Measurements from ENCODE around the gene SMIM38.

SMIM38 gene

GRCh38 chr11:69157156-69157821 is 1.6 kb downstream of the SMIM38 start:
- no peak overlapping the region for H3K9ac ChIP-seq (ENCODE audit: insufficient read length)
- DNase-seq (ENCODE audit: low read depth, low spot score), result no peak
- TF ChIP-seq FOXP2 (optimal IDR thresholded peaks at IDR 0.05; ENCODE audit: control extremely low read depth, extremely low read length, insufficient read depth) (no peak), POLR2AphosphoS5 (IDR thresholded peaks at IDR 0.05; ENCODE audit: borderline replicate concordance, low read depth, low read length) (no peak), EZH2 (IDR thresholded peaks at IDR 0.05) (no peak)
- H3K27ac ChIP-seq, result no peak overlapping the region
- no peaks in the 10 kb centered on the region for H3K36me3 ChIP-seq (ENCODE audit: insufficient read depth, low read length)
- H3K4me3 ChIP-seq, result no peak overlapping the region
- no peaks in the 10 kb centered on the region for H3K9me3 ChIP-seq (ENCODE audit: low read depth, low read length)

GRCh38 chr11:69157822-69158231 is 2.1 kb downstream of the SMIM38 start:
- no peak for TF ChIP-seq POLR2AphosphoS5 (IDR thresholded peaks at IDR 0.05; ENCODE audit: borderline replicate concordance, low read depth, low read length)
- H3K9ac ChIP-seq (ENCODE audit: insufficient read length), result no peak overlapping the region

GRCh38 chr11:69158301-69159149 is 2.8 kb downstream of the SMIM38 start:
- no peaks in the 10 kb centered on the region for H3K36me3 ChIP-seq (ENCODE audit: insufficient read depth, low read length)
- H3K4me3 ChIP-seq, result no peak overlapping the region
- H3K27ac ChIP-seq, result no peak overlapping the region
- no peak overlapping the region for H3K9ac ChIP-seq (ENCODE audit: insufficient read length)
- no peaks in the 10 kb centered on the region for H3K9me3 ChIP-seq (ENCODE audit: low read depth, low read length)
- no peak for DNase-seq (ENCODE audit: low read depth, low spot score)
- no peak for TF ChIP-seq FOXP2 (optimal IDR thresholded peaks at IDR 0.05; ENCODE audit: control extremely low read depth, extremely low read length, insufficient read depth)
- TF ChIP-seq EZH2 (IDR thresholded peaks at IDR 0.05), result no peak
- TF ChIP-seq POLR2AphosphoS5 (IDR thresholded peaks at IDR 0.05; ENCODE audit: borderline replicate concordance, low read depth, low read length), result no peak

More at GRCh38 chr11:69157822-69158231, 2.1 kb downstream of the SMIM38 start:
- H3K36me3 ChIP-seq (ENCODE audit: insufficient read depth, low read length), result no peaks in the 10 kb centered on the region
- H3K27ac ChIP-seq, result no peak overlapping the region
- DNase-seq (ENCODE audit: low read depth, low spot score), result no peak
- no peak overlapping the region for H3K4me3 ChIP-seq
- H3K9me3 ChIP-seq (ENCODE audit: low read depth, low read length), result no peaks in the 10 kb centered on the region

GRCh38 chr11:69159150-69159852 is 3.6 kb downstream of the SMIM38 start:
- DNase-seq (ENCODE audit: low read depth, low spot score), result no peak
- Histone ChIP-seq H3K36me3 (ENCODE audit: insufficient read depth, low read length) (no peaks in the 10 kb centered on the region), H3K9ac (ENCODE audit: insufficient read length) (no peak overlapping the region), H3K9me3 (ENCODE audit: low read depth, low read length) (no peaks in the 10 kb centered on the region), H3K4me3 (no peak overlapping the region), H3K27ac (no peak overlapping the region)
- TF ChIP-seq POLR2AphosphoS5 (IDR thresholded peaks at IDR 0.05; ENCODE audit: borderline replicate concordance, low read depth, low read length) (no peak), EZH2 (IDR thresholded peaks at IDR 0.05) (no peak), FOXP2 (optimal IDR thresholded peaks at IDR 0.05; ENCODE audit: control extremely low read depth, extremely low read length, insufficient read depth) (no peak)

GRCh38 chr11:69160296-69161116 is 4.8 kb downstream of the SMIM38 start:
- Histone ChIP-seq H3K4me3 (no peak overlapping the region), H3K27ac (no peak overlapping the region), H3K9me3 (ENCODE audit: low read depth, low read length) (no peaks in the 10 kb centered on the region), H3K9ac (ENCODE audit: insufficient read length) (no peak overlapping the region), H3K36me3 (ENCODE audit: insufficient read depth, low read length) (no peaks in the 10 kb centered on the region)
- TF ChIP-seq EZH2 (IDR thresholded peaks at IDR 0.05) (no peak), POLR2AphosphoS5 (IDR thresholded peaks at IDR 0.05; ENCODE audit: borderline replicate concordance, low read depth, low read length) (no peak), FOXP2 (optimal IDR thresholded peaks at IDR 0.05; ENCODE audit: control extremely low read depth, extremely low read length, insufficient read depth) (no peak)
- no peak for DNase-seq (ENCODE audit: low read depth, low spot score)

- DNase-seq (ENCODE audit: low read depth, low spot score), result no peak
- Histone ChIP-seq H3K4me3 (no peak overlapping the region), H3K27ac (no peak overlapping the region), H3K9me3 (ENCODE audit: low read depth, low read length) (no peaks in the 10 kb centered on the region), H3K36me3 (ENCODE audit: insufficient read depth, low read length) (no peaks in the 10 kb centered on the region), H3K9ac (ENCODE audit: insufficient read length) (no peak overlapping the region)
- TF ChIP-seq EZH2 (IDR thresholded peaks at IDR 0.05), result no peak
- no peak for TF ChIP-seq FOXP2 (optimal IDR thresholded peaks at IDR 0.05; ENCODE audit: control extremely low read depth, extremely low read length, insufficient read depth)
- TF ChIP-seq POLR2AphosphoS5 (IDR thresholded peaks at IDR 0.05; ENCODE audit: borderline replicate concordance, low read depth, low read length), result no peak
Observed at GRCh38 chr11:69161117-69161407, 5.3 kb downstream of the SMIM38 start.

GRCh38 chr11:69162505-69162904 is 6.8 kb downstream of the SMIM38 start:
- H3K9me3 ChIP-seq (ENCODE audit: low read depth, low read length), result no peaks in the 10 kb centered on the region
- H3K4me3 ChIP-seq, result no peak overlapping the region
- no peak overlapping the region for H3K9ac ChIP-seq (ENCODE audit: insufficient read length)
- TF ChIP-seq POLR2AphosphoS5 (IDR thresholded peaks at IDR 0.05; ENCODE audit: borderline replicate concordance, low read depth, low read length) (no peak), EZH2 (IDR thresholded peaks at IDR 0.05) (no peak), FOXP2 (optimal IDR thresholded peaks at IDR 0.05; ENCODE audit: control extremely low read depth, extremely low read length, insufficient read depth) (no peak)
- DNase-seq (ENCODE audit: low read depth, low spot score), result no peak
- H3K27ac ChIP-seq, result no peak overlapping the region
- H3K36me3 ChIP-seq (ENCODE audit: insufficient read depth, low read length), result no peaks in the 10 kb centered on the region

- no peaks in the 10 kb centered on the region for H3K36me3 ChIP-seq (ENCODE audit: insufficient read depth, low read length)
- TF ChIP-seq POLR2AphosphoS5 (IDR thresholded peaks at IDR 0.05; ENCODE audit: borderline replicate concordance, low read depth, low read length), result no peak
- no peak for TF ChIP-seq FOXP2 (optimal IDR thresholded peaks at IDR 0.05; ENCODE audit: control extremely low read depth, extremely low read length, insufficient read depth)
- TF ChIP-seq EZH2 (IDR thresholded peaks at IDR 0.05), result no peak
- H3K27ac ChIP-seq, result no peak overlapping the region
- no peaks in the 10 kb centered on the region for H3K9me3 ChIP-seq (ENCODE audit: low read depth, low read length)
- DNase-seq (ENCODE audit: low read depth, low spot score), result no peak
- H3K9ac ChIP-seq (ENCODE audit: insufficient read length), result no peak overlapping the region
- no peak overlapping the region for H3K4me3 ChIP-seq
Observed at GRCh38 chr11:69163842-69164241, 8.1 kb downstream of the SMIM38 start.
